Gastroesophageal sphincter (tissue), 4 donors: ENCODE data around the gene GSG1L. TPM values are rescaled to one million over a fixed set of nuclear protein-coding genes. Genes with fewer than 3 reads are reported as not detected.

Experiments
- ATAC-seq: fragments of 150-250 bp; one replicate; pipeline ENCODE4 v1.9.1; 2016; ENCODE audit warnings: mild to moderate bottlenecking, moderate library complexity
- H3K27ac ChIP-seq, 4 donors: fragments of 200-600 bp; sonication (generic) in 3 of 4; 1 replicate in 3 of 4; 2 replicates in 1 of 4; pipeline ENCODE4 v1.5.1; 2016 to 2019
- H3K27me3 ChIP-seq: fragments of 200-600 bp; sonication (generic); one replicate; pipeline ENCODE4 v1.5.1; 2019
- H3K36me3 ChIP-seq, 2 donors: fragments of 200-600 bp; sonication (generic); one replicate each; pipeline ENCODE4 v1.5.1; 2019; ENCODE audit warnings: control low read depth in 1 of 2
- H3K4me1 ChIP-seq, 3 donors: fragments of 200-600 bp; sonication (generic); 1 replicate in 2 of 3; 2 replicates in 1 of 3; pipeline ENCODE4 v1.5.1; 2016 to 2019; ENCODE audit warnings: control low read depth in 2 of 3
- H3K4me3 ChIP-seq, 2 donors: fragments of 200-600 bp; sonication (generic); one replicate each; pipeline ENCODE4 v1.5.1; 2019; ENCODE audit warnings: mild to moderate bottlenecking in 1 of 2, moderate library complexity in 1 of 2
- H3K9me3 ChIP-seq, 3 donors: fragments of 200-600 bp; sonication (generic); one replicate each; pipeline ENCODE4 v1.5.1; 2017 to 2019; ENCODE audit warnings: control low read depth in 2 of 3
- CTCF ChIP-seq, 4 experiments: fragments of 200-600 bp in 2 of 4; fragments of 450-650 bp in 2 of 4; sonication (generic) in 1 of 4; IDR thresholded peaks; one replicate each; pipeline ENCODE4 v1.5.1; 2017 to 2019; ENCODE audit warnings: antibody characterized with exemption in 4 of 4, mild to moderate bottlenecking in 2 of 4, moderate library complexity in 2 of 4
- EP300 ChIP-seq: sonication (generic); formaldehyde crosslinking; IDR thresholded peaks from one replicate; pipeline ENCODE4 v1.6.1; 2017; ENCODE audit warnings: antibody characterized with exemption, mild to moderate bottlenecking
- POLR2A ChIP-seq, 2 donors: fragments of 450-650 bp; IDR thresholded peaks; one replicate each; pipeline ENCODE4 v1.6.1; 2017; ENCODE audit warnings: antibody characterized with exemption in 2 of 2, mild to moderate bottlenecking in 2 of 2, moderate library complexity in 1 of 2
- POLR2AphosphoS5 ChIP-seq: sonication (generic); formaldehyde crosslinking; IDR thresholded peaks from one replicate; pipeline ENCODE4 v1.6.1; 2017; ENCODE audit warnings: antibody characterized with exemption
- WGBS, 2 donors: methylation state at CpG; one replicate each; pipeline ENCODE4 v1.1.5; 2018; ENCODE audit warnings: low coverage in 1 of 2; 5-methylcytosine and 5-hydroxymethylcytosine counted together
- total RNA-seq, 4 donors: library from RNA; depleted of rRNA; stranded (reverse); fragments of >200 nt; gene quantifications; one replicate each; pipeline ENCODE4 v1.1.0, GENCODE V29; 2016

The GSG1L gene
- total RNA-seq, 4 donors from 2014 or later = 1.0 TPM; not detected in 3

- H3K27me3 ChIP-seq = peaks cover 93% of the 10 kb centered on the region
- no peak for TF ChIP-seq POLR2A (IDR thresholded peaks at IDR 0.05)
- TF ChIP-seq POLR2AphosphoS5 = no peak
- TF ChIP-seq CTCF (IDR thresholded peaks at IDR 0.05) = no peak
- no peak for TF ChIP-seq EP300
These were observed 5.6 kb downstream of the GSG1L start for GRCh38 chr16:28057949-28058348.

DNA sequence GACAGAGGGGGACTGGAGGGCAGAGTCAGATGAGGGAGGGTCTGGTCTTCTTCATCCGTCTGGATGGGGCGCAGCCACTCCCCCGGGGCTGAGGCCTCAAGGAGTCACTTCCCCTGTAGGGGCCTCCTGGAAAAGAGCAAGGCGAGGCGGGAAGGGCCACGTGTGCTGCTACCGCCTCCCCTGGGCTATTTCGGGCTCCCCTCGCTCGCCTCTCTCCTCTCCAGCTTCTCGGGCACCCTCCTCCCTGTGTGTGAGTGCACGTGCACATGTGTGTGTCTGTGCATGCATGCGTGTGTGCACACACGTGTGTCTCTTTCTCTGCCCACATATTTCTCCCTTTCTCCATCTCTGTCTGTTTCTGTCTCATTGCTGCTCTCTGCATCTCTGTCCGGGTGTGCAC, 10.1 kb downstream of the GSG1L start:
- Histone ChIP-seq H3K27ac (no peak overlapping the region), H3K4me1 (no peaks in the 10 kb centered on the region), H3K4me3 (no peak overlapping the region), H3K9me3 (peaks cover 0 to 13% (median 0%) of the 10 kb centered on the region in 3 donors), H3K27me3 (peaks cover 81% of the 10 kb centered on the region), H3K36me3 (no peaks in the 10 kb centered on the region)
- ATAC-seq = no peak
- no peak for TF ChIP-seq POLR2A (IDR thresholded peaks at IDR 0.05)
- no peak for TF ChIP-seq EP300
- no peak for TF ChIP-seq CTCF (IDR thresholded peaks at IDR 0.05)
- no peak for TF ChIP-seq POLR2AphosphoS5
- WGBS, 2 donors = 18% methylated on average over 4 to 14 of the region's 15 CpGs

More at GRCh38 chr16:28057949-28058348, 5.6 kb downstream of the GSG1L start:
- Histone ChIP-seq H3K4me1 (peaks cover 0 to 8% (median 0%) of the 10 kb centered on the region in 3 donors), H3K9me3 (no peaks in the 10 kb centered on the region), H3K36me3 (no peaks in the 10 kb centered on the region), H3K27ac (no peak overlapping the region), H3K4me3 (no peak overlapping the region)
- no peak for ATAC-seq
- whole genome bisulfite sequencing, 2 donors = 83% methylated on average over 4 of the region's 8 CpGs; no CpG with 5 or more reads in 1 of the 2 donors

DNA sequence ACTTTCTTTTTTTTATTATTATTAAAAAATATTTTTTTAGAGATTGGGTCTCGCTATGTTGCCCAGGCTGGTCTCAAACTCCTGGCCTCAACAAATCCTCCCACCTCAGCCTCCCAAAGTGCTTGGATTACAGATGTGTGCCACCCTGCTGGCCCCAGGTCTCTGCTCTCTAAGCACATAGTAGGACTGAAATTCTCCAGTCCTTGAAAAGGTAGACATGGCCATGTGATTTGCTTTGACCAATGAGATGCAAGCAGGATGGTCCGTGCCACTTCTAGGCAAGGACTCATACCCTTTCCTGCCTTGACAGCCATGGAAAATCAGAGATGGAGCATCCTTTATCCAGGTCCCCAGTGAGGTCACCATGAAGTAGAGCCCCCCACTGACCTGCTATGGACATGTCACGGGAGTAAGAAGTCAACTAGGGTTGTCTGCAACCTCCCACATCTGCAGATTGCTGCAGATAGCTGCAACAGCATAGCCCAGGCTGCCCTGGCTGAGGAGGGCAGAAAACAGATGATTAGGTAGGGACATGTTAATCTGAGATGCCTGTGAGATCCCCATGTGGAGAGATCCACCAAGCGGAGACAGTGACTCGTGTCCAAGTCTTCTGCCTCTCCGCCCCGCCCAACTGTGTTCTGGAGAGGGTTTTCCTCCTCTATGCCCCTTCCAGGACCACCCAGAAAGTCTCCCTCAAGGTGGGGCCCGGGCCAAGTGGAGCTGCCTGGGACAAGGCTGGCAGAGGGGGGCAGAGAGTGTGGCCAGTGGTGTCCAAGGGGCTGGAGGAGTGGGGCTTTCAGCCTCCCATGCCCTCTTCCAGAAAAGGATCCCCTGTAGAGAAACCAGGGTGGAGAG, 11.0 kb downstream of the GSG1L start:
- TF ChIP-seq POLR2AphosphoS5 (no peak), EP300 (no peak), POLR2A (IDR thresholded peaks at IDR 0.05) (no peak), CTCF (IDR thresholded peaks at IDR 0.05) (no peak)
- H3K4me3 ChIP-seq = no peak overlapping the region
- ATAC-seq = no peak
- WGBS, 2 donors = 71 to 90% methylated on average over 1 to 2 of the region's 8 CpGs
- no peaks in the 10 kb centered on the region for H3K4me1 ChIP-seq
- H3K27ac ChIP-seq = no peak overlapping the region
- peaks cover 71% of the 10 kb centered on the region for H3K27me3 ChIP-seq
- no peaks in the 10 kb centered on the region for H3K36me3 ChIP-seq
- peaks cover 0 to 20% (median 0%) of the 10 kb centered on the region in 3 donors for H3K9me3 ChIP-seq

- no peak for TF ChIP-seq POLR2A (IDR thresholded peaks at IDR 0.05)
- no peak for TF ChIP-seq POLR2AphosphoS5
- no peak for TF ChIP-seq CTCF (IDR thresholded peaks at IDR 0.05)
- TF ChIP-seq EP300 = no peak
- 74 to 76% methylated on average over 7 of the region's 7 CpGs for WGBS, 2 donors
- no peak overlapping the region for H3K27ac ChIP-seq
- no peak for ATAC-seq
- H3K36me3 ChIP-seq = no peaks in the 10 kb centered on the region
- H3K4me1 ChIP-seq = no peaks in the 10 kb centered on the region
- peaks cover 61% of the 10 kb centered on the region for H3K27me3 ChIP-seq
- H3K9me3 ChIP-seq = peaks cover 0 to 20% (median 0%) of the 10 kb centered on the region in 3 donors
- no peak overlapping the region for H3K4me3 ChIP-seq
These were observed 12.0 kb downstream of the GSG1L start for GRCh38 chr16:28051486-28051885.

- Histone ChIP-seq H3K27me3 (peaks cover 8% of the 10 kb centered on the region), H3K9me3 (peaks cover 0 to 1% (median 0%) of the 10 kb centered on the region in 3 donors), H3K4me3 (no peak overlapping the region), H3K27ac (peak overlapping the region in 3 of 4 donors; percentile 53 to 66 (median 60)), H3K4me1 (peaks cover 0 to 15% (median 2%) of the 10 kb centered on the region in 3 donors), H3K36me3 (no peaks in the 10 kb centered on the region)
- 26 to 42% methylated on average over 6 to 8 of the region's 8 CpGs for WGBS, 2 donors
- TF ChIP-seq POLR2A (IDR thresholded peaks at IDR 0.05) = no peak
- TF ChIP-seq CTCF (IDR thresholded peaks at IDR 0.05) = peak in 1 of 4 experiments; percentile 43
- TF ChIP-seq EP300 = no peak
- TF ChIP-seq POLR2AphosphoS5 = peak; percentile 38
- ATAC-seq = peak; percentile 58
These were observed 20.7 kb downstream of the GSG1L start for GRCh38 chr16:28042811-28043210.
